Stomach (tissue), 9 donors: ENCODE data around the gene SMOC2. TPM values are rescaled to one million over a fixed set of nuclear protein-coding genes. Genes with fewer than 3 reads are reported as not detected.

Source experiments
- DNase-seq, 2 donors: peaks; one replicate each; pipeline versions ENCODE4 v3.0.0 to v3.0.0-alpha.2; 2013 to 2019
- H3K27ac ChIP-seq, 5 donors: fragments of 200-600 bp in 4 of 5; sonication (generic) in 4 of 5; one replicate each; pipeline ENCODE4 v1.5.1; 2013 to 2019; ENCODE audit warnings: mild to moderate bottlenecking in 1 of 5, moderate library complexity in 1 of 5
- H3K27me3 ChIP-seq, 3 donors: fragments of 200-600 bp; sonication (generic); one replicate each; pipeline ENCODE4 v1.5.1; 2017 to 2019; ENCODE audit warnings: mixed run types in 1 of 3
- H3K36me3 ChIP-seq, 4 donors: fragments of 200-600 bp; sonication (generic); 1 replicate in 3 of 4; 2 replicates in 1 of 4; pipeline ENCODE4 v1.5.1; 2016 to 2019
- H3K4me1 ChIP-seq, 4 donors: fragments of 200-600 bp; sonication (generic); one replicate each; pipeline ENCODE4 v1.5.1; 2016 to 2019
- H3K4me3 ChIP-seq, 4 donors: fragments of 200-600 bp; sonication (generic) in 3 of 4; one replicate each; pipeline ENCODE4 v1.5.1; 2016 to 2019; ENCODE audit warnings: mild to moderate bottlenecking in 1 of 4
- H3K9me3 ChIP-seq, 4 donors: fragments of 200-600 bp; sonication (generic); one replicate each; pipeline ENCODE4 v1.5.1; 2016 to 2019
- EP300 ChIP-seq: sonication (generic); formaldehyde crosslinking; IDR thresholded peaks from one replicate; pipeline ENCODE4 v1.6.1; 2017; ENCODE audit warnings: antibody characterized with exemption
- POLR2A ChIP-seq, 4 donors: fragments of 450-650 bp; IDR thresholded peaks; one replicate each; pipeline ENCODE4 v1.6.1; 2016; ENCODE audit warnings: antibody characterized with exemption in 4 of 4, control low read depth in 2 of 4, mild to moderate bottlenecking in 1 of 4, moderate library complexity in 1 of 4
- POLR2AphosphoS5 ChIP-seq, 3 donors: sonication (generic); formaldehyde crosslinking; IDR thresholded peaks; one replicate each; pipeline ENCODE4 v1.6.1; 2016; ENCODE audit warnings: antibody characterized with exemption in 3 of 3
- WGBS, 5 donors: extraction: QIAGEN DNeasy Blood & Tissue Kit in 3 of 5; methylation state at CpG; one replicate each; pipeline versions ENCODE4 v1.1.5 to v1.1.7; 2013 to 2018; 5-methylcytosine and 5-hydroxymethylcytosine counted together
- intact Hi-C: fragments of 100-400 bp; cut with DNase I; formaldehyde crosslinking; loops from one replicate; pipeline ENCODE4 v1.15.1; 2023; ENCODE audit warnings: low total_unique reads
- polyA plus RNA-seq, 3 donors: library from polyadenylated mRNA; stranded (reverse); fragments of 200-250 nt; gene quantifications; one replicate each; pipeline ENCODE4 v1.2.3, GENCODE V29; 2013
- total RNA-seq, 5 donors: library from RNA; depleted of rRNA; stranded (reverse); fragments of >200 nt; gene quantifications; one replicate each; pipeline versions ENCODE4 v1.1.0 to v1.2.3, GENCODE V29; 2014 to 2016
- TF ChIP-seq, protein P1 (sequence below), 7 experiments: fragments of 450-650 bp in 4 of 7; fragments of 200-600 bp in 3 of 7; sonication (generic) in 3 of 7; IDR thresholded peaks; one replicate each; pipeline ENCODE4 v1.5.1; 2016 to 2019; ENCODE audit warnings: antibody characterized with exemption in 7 of 7, control low read depth in 2 of 7, mild to moderate bottlenecking in 1 of 7
- donor health status: healthy with polysubstance abuse.
- donor health status: Bipolar disorder and iron deficiency.
- donor health status: healthy.

SMOC2 gene
- total and polyA plus RNA-seq, 8 donors: 7.9 to 520 (median 76.9) TPM

DNA sequence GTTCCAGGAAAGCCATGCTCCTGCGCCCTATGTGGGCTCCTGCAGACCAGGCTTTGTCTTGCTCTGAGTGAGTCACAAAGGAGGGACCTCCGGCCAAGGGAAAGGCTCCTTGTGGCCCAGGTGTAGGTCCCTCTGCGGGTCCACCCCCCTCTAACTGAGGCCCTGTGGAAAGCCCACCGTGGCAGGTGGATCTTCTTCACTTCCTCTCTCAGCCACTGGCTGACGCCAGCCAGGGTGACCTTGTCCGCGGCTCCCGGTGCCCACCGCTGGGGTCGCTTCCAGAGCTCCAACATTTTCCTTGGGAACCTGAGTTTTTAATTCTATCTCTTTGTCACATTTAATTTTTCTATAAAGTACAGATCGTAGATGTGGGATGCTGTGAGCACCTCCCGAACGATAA lies 54.1 kb downstream of the SMOC2 start:
- intact Hi-C loops: no loop called here
- WGBS, 5 donors: 85 to 96% (median 90%) methylated on average over 12 to 13 of the region's 13 CpGs

GRCh38 chr6:168495636-168496035 lies 54.7 kb downstream of the SMOC2 start:
- Histone ChIP-seq H3K4me1 (peaks cover 5 to 32% (median 18%) of the 10 kb centered on the region in 4 donors), H3K36me3 (no peaks in the 10 kb centered on the region), H3K27me3 (no peaks in the 10 kb centered on the region), H3K9me3 (no peaks in the 10 kb centered on the region), H3K4me3 (no peak overlapping the region), H3K27ac (peak overlapping the region in 1 of 5 donors; percentile 15)
- DNase-seq: no peak
- no peak for TF ChIP-seq EP300
- intact Hi-C loops: no loop called here
- WGBS, 5 donors: 76 to 87% (median 84%) methylated on average over 16 of the region's 16 CpGs

More for the DNA sequence above, 54.1 kb downstream of the SMOC2 start:
- no peak overlapping the region for H3K27ac ChIP-seq
- H3K27me3 ChIP-seq: no peaks in the 10 kb centered on the region
- DNase-seq: no peak
- H3K9me3 ChIP-seq: no peaks in the 10 kb centered on the region
- no peaks in the 10 kb centered on the region for H3K36me3 ChIP-seq
- H3K4me1 ChIP-seq: peaks cover 5 to 32% (median 18%) of the 10 kb centered on the region in 4 donors
- no peak overlapping the region for H3K4me3 ChIP-seq
- TF ChIP-seq, protein P1, sequence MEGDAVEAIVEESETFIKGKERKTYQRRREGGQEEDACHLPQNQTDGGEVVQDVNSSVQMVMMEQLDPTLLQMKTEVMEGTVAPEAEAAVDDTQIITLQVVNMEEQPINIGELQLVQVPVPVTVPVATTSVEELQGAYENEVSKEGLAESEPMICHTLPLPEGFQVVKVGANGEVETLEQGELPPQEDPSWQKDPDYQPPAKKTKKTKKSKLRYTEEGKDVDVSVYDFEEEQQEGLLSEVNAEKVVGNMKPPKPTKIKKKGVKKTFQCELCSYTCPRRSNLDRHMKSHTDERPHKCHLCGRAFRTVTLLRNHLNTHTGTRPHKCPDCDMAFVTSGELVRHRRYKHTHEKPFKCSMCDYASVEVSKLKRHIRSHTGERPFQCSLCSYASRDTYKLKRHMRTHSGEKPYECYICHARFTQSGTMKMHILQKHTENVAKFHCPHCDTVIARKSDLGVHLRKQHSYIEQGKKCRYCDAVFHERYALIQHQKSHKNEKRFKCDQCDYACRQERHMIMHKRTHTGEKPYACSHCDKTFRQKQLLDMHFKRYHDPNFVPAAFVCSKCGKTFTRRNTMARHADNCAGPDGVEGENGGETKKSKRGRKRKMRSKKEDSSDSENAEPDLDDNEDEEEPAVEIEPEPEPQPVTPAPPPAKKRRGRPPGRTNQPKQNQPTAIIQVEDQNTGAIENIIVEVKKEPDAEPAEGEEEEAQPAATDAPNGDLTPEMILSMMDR (IDR thresholded peaks at IDR 0.05): no peak
- TF ChIP-seq EP300: no peak
- TF ChIP-seq POLR2AphosphoS5 (IDR thresholded peaks at IDR 0.05): no peak
- no peak for TF ChIP-seq POLR2A (IDR thresholded peaks at IDR 0.05)

DNA sequence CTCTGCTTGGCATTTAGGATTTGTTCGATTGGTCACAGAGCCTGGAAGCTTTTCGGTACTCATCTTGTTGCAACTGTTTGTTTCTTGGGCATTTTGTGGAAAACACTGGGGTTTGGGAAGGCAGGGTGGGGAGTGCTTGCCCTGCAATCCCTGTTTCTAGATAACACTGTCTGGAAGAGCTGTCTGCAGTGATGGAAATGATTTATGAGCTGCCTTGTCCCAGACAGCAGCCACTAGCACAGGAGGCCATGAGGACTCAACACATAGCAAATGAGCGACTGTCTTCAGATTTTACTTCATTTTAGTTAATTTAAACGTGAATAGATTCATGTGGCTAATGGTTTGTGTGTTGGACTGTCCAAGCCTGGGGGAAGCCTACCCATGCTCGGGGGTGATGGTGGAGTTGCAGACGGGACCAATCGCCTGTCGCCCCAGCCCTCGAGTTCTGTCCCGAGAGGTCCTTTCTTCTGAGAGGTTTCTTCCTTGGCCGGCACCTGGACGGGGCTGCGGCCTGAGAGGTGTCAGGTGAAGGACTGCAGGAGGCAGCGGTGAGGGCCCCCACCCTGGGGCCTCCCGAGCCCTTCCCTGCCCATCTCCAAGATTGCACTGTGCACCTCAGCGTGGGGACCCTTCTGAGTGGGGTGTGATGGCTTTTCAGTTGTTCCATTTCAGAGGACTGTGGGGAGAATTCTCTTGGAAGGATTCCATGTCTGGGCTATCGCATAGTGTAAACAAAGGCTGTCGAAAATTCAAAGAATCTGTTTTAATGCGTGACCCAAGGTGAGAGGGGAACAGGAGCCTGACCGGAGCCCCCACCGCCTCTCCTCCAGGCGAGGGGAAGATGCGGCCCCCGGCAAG lies 55.4 kb downstream of the SMOC2 start:
- Histone ChIP-seq H3K36me3 (no peaks in the 10 kb centered on the region), H3K27me3 (no peaks in the 10 kb centered on the region), H3K27ac (peak overlapping the region in 2 of 5 donors; percentile 18 to 37), H3K4me1 (peaks cover 5 to 32% (median 18%) of the 10 kb centered on the region in 4 donors), H3K9me3 (no peaks in the 10 kb centered on the region), H3K4me3 (no peak overlapping the region)
- TF ChIP-seq, protein P1 (IDR thresholded peaks at IDR 0.05): no peak
- TF ChIP-seq POLR2A (IDR thresholded peaks at IDR 0.05) (no peak), POLR2AphosphoS5 (IDR thresholded peaks at IDR 0.05) (no peak), EP300 (no peak)
- DNase-seq: peak in 1 of 2 donors; percentile 26
- intact Hi-C loops: no loop called here
- 46 to 60% (median 54%) methylated on average over 20 to 24 of the region's 24 CpGs for WGBS, 5 donors

DNA sequence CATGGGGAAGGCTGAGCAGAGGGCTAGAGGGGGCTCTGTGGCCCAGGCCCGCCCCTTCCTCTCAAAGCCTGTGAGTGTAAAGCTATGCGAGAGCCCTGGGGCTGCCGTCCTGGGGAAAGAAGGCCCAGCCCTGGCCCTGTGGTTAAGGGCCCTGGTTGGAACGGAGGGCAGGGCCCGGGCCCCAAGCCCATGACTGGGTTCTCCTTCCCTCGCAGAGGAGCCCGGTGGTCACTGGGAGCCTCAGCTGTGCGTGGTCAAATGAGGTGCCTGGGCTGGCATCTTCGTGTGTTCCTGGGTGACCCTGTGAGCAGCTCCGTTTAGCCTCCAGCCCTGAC lies 56.0 kb downstream of the SMOC2 start:
- 56 to 72% (median 64%) methylated on average over 7 to 10 of the region's 10 CpGs for WGBS, 5 donors
- intact Hi-C loops: no loop called here
- H3K27ac ChIP-seq: peak overlapping the region in 2 of 5 donors; percentile 18 to 37

More for the DNA sequence above, 56.0 kb downstream of the SMOC2 start:
- Histone ChIP-seq H3K4me3 (no peak overlapping the region), H3K27me3 (no peaks in the 10 kb centered on the region), H3K4me1 (peaks cover 5 to 32% (median 18%) of the 10 kb centered on the region in 4 donors), H3K9me3 (no peaks in the 10 kb centered on the region), H3K36me3 (no peaks in the 10 kb centered on the region)
- TF ChIP-seq, protein P1 (IDR thresholded peaks at IDR 0.05): no peak
- TF ChIP-seq POLR2A (IDR thresholded peaks at IDR 0.05) (no peak), EP300 (no peak), POLR2AphosphoS5 (IDR thresholded peaks at IDR 0.05) (no peak)
- DNase-seq: no peak
